A549 (cell line): ENCODE data around the gene NCOA3.

ENCODE experiments used
- CHD2 ChIP-seq: fragments of 150-350 bp; IDR thresholded peaks from 2 replicates; pipeline ENCODE4 v1.6.1; 2014; ENCODE audit warnings: low read length; ENCODE audit not compliant: partially characterized antibody
- EHMT2 ChIP-seq: fragments of 200-600 bp; sonication (generic); IDR thresholded peaks from 2 replicates; pipeline ENCODE4 v1.6.1; 2016; ENCODE audit warnings: antibody characterized with exemption, low read depth, mild to moderate bottlenecking, moderate library complexity
- EP300 ChIP-seq, 2 experiments: fragments of >200 bp; sonication (Bioruptor Twin); formaldehyde crosslinking; IDR thresholded peaks; 2 replicates in 1 of 2; 3 replicates in 1 of 2; pipeline ENCODE4 v1.6.1; 2016 to 2017
- HEYL ChIP-seq: fragments of 250-450 bp; sonication (Bioruptor Pico); IDR thresholded peaks from 2 replicates; pipeline ENCODE4 v1.8.0; 2021; ENCODE audit warnings: mild to moderate bottlenecking, moderate library complexity
- HOXA7 ChIP-seq: fragments of 250-450 bp; sonication (Bioruptor Pico); IDR thresholded peaks from 2 replicates; pipeline ENCODE4 v1.5.0; 2020; ENCODE audit warnings: mild to moderate bottlenecking, moderate library complexity
- KDM1A ChIP-seq: fragments of 200-600 bp; sonication (generic); IDR thresholded peaks from 2 replicates; pipeline ENCODE4 v1.6.1; 2016; ENCODE audit warnings: low read depth, mild to moderate bottlenecking
- MAFK ChIP-seq: fragments of 450-650 bp; IDR thresholded peaks from 2 replicates; pipeline ENCODE4 v1.6.1; 2014; ENCODE audit not compliant: partially characterized antibody
- POLR2A ChIP-seq: IDR thresholded peaks from 2 replicates; pipeline ENCODE4 v1.6.1; 2012; ENCODE audit warnings: mild to moderate bottlenecking, low read length
- RFX5 ChIP-seq: fragments of 450-650 bp; IDR thresholded peaks from 2 replicates; pipeline ENCODE4 v1.7.1; 2014; ENCODE audit warnings: antibody characterized with exemption, mild to moderate bottlenecking, moderate library complexity
- TF ChIP-seq, protein P1 (sequence below): fragments of 450-650 bp; IDR thresholded peaks from 2 replicates; pipeline ENCODE4 v1.6.1; 2014; ENCODE audit warnings: antibody characterized with exemption
- TF ChIP-seq, protein P2 (sequence below): fragments of >200 bp; sonication (Bioruptor Twin); formaldehyde crosslinking; IDR thresholded peaks from 3 replicates; pipeline ENCODE4 v1.5.1; 2016

DNA sequence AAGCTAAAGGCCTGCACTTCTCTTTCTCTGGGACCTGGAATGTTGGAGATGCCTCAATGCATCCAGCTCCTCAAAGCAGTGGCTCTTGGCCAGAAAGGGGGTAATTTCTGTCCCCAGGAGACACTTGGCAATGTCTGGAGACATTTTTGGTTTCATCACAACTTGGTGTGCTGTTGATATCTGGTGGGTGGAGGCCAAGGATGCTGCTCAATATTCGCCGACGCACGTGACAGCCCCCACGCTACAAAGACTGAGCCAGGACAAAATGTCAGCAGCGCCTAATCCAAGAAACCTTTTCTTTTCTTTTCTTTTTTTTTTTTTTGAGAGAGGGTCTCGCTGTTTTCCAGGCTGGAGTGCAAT, 203.8 kb downstream of the NCOA3 start:
- TF ChIP-seq, protein P1, sequence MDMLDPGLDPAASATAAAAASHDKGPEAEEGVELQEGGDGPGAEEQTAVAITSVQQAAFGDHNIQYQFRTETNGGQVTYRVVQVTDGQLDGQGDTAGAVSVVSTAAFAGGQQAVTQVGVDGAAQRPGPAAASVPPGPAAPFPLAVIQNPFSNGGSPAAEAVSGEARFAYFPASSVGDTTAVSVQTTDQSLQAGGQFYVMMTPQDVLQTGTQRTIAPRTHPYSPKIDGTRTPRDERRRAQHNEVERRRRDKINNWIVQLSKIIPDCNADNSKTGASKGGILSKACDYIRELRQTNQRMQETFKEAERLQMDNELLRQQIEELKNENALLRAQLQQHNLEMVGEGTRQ, result no peak
- TF ChIP-seq HEYL (no peak), HOXA7 (CRISPR knock-in tag) (no peak), EHMT2 (no peak), MAFK (no peak), KDM1A (no peak), EP300 (IDR thresholded peaks at IDR 0.05) (no peak), RFX5 (no peak), POLR2A (no peak), CHD2 (no peak)
- TF ChIP-seq, protein P2, sequence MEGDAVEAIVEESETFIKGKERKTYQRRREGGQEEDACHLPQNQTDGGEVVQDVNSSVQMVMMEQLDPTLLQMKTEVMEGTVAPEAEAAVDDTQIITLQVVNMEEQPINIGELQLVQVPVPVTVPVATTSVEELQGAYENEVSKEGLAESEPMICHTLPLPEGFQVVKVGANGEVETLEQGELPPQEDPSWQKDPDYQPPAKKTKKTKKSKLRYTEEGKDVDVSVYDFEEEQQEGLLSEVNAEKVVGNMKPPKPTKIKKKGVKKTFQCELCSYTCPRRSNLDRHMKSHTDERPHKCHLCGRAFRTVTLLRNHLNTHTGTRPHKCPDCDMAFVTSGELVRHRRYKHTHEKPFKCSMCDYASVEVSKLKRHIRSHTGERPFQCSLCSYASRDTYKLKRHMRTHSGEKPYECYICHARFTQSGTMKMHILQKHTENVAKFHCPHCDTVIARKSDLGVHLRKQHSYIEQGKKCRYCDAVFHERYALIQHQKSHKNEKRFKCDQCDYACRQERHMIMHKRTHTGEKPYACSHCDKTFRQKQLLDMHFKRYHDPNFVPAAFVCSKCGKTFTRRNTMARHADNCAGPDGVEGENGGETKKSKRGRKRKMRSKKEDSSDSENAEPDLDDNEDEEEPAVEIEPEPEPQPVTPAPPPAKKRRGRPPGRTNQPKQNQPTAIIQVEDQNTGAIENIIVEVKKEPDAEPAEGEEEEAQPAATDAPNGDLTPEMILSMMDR, result no peak
